Calu3 (cell line): ENCODE results near the gene BICRAL. TPM values are rescaled to one million over a fixed set of nuclear protein-coding genes. Genes with fewer than 3 reads are reported as not detected.
"Not testable (repeated sequence)": the region's sequence is repeated elsewhere in the genome, so short reads cannot be mapped to it uniquely, and the experiment has no call there.

ENCODE experiments used
- BruUV-seq: library from RNA; stranded (reverse); fragments of 400-500 nt; replicated peaks from 2 replicates; lab custom pipeline; 2021; lab: Mats Ljungman, UMichigan
- CTCF ChIA-PET: fragments of 300-600 bp; sonication (Branson Sonifier 250); formaldehyde crosslinking; loops from one replicate; lab custom pipeline; 2022; ENCODE audit warnings: antibody characterized with exemption; lab: Charles Lee
- DNase-seq: peaks from one replicate; pipeline ENCODE4 v3.0.0; 2022
- H3K27ac Mint-ChIP-seq: one replicate; pipeline ENCODE4 v1.8.0; 2022; ENCODE audit warnings: mixed read lengths; ENCODE audit not compliant: unreplicated experiment
- H3K27me3 Mint-ChIP-seq: one replicate; pipeline ENCODE4 v1.8.0; 2022; ENCODE audit warnings: mixed read lengths; ENCODE audit not compliant: unreplicated experiment
- H3K36me3 Mint-ChIP-seq: one replicate; pipeline ENCODE4 v1.8.0; 2022; ENCODE audit warnings: mild to moderate bottlenecking, moderate library complexity, mixed read lengths; ENCODE audit not compliant: insufficient read depth, unreplicated experiment
- H3K4me1 Mint-ChIP-seq: one replicate; pipeline ENCODE4 v1.8.0; 2022; ENCODE audit warnings: mild to moderate bottlenecking, low read depth, mixed read lengths; ENCODE audit not compliant: unreplicated experiment
- H3K4me3 Mint-ChIP-seq: one replicate; pipeline ENCODE4 v1.8.0; 2022; ENCODE audit warnings: mild to moderate bottlenecking, low read depth, moderate library complexity, mixed read lengths; ENCODE audit not compliant: unreplicated experiment
- H3K9me3 Mint-ChIP-seq: one replicate; pipeline ENCODE4 v1.8.0; 2022; ENCODE audit warnings: low read depth, mixed read lengths; ENCODE audit not compliant: unreplicated experiment
- intact Hi-C: fragments of 100-400 bp; cut with micrococcal nuclease; formaldehyde crosslinking; loops from one replicate; pipeline ENCODE4 v1.10.0; 2022; ENCODE audit not compliant: unreplicated experiment
- total RNA-seq: library from RNA; stranded (reverse); gene quantifications from 2 replicates; pipeline ENCODE4 v1.2.3, GENCODE V29; 2022
- TF ChIP-seq, protein P1 (sequence below): fragments of 200-600 bp; IDR thresholded peaks from one replicate; pipeline ENCODE4 v1.8.0; 2022; ENCODE audit warnings: antibody characterized with exemption; ENCODE audit not compliant: unreplicated experiment

Gene BICRAL
- total RNA-seq, 1 experiment from 2014 or later = 19.2 TPM

- TF ChIP-seq, protein P1, sequence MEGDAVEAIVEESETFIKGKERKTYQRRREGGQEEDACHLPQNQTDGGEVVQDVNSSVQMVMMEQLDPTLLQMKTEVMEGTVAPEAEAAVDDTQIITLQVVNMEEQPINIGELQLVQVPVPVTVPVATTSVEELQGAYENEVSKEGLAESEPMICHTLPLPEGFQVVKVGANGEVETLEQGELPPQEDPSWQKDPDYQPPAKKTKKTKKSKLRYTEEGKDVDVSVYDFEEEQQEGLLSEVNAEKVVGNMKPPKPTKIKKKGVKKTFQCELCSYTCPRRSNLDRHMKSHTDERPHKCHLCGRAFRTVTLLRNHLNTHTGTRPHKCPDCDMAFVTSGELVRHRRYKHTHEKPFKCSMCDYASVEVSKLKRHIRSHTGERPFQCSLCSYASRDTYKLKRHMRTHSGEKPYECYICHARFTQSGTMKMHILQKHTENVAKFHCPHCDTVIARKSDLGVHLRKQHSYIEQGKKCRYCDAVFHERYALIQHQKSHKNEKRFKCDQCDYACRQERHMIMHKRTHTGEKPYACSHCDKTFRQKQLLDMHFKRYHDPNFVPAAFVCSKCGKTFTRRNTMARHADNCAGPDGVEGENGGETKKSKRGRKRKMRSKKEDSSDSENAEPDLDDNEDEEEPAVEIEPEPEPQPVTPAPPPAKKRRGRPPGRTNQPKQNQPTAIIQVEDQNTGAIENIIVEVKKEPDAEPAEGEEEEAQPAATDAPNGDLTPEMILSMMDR = no peak
- no peak for DNase-seq
These were observed 109.4 kb downstream of the BICRAL start for GRCh38 chr6:42891199-42891722.

GRCh38 chr6:42894041-42894828 is 112.4 kb downstream of the BICRAL start:
- H3K4me3 Mint-ChIP-seq, H3K9me3 Mint-ChIP-seq, H3K27me3 Mint-ChIP-seq, BruUV-seq, DNase-seq, CTCF ChIA-PET, H3K27ac Mint-ChIP-seq, intact Hi-C loops: not testable (repeated sequence)
- Mint-ChIP-seq H3K4me1 (peaks cover 23% of the 10 kb centered on the region), H3K36me3 (peaks cover 22% of the 10 kb centered on the region)

More at GRCh38 chr6:42891199-42891722, 109.4 kb downstream of the BICRAL start:
- no peaks in the 10 kb centered on the region for H3K27me3 Mint-ChIP-seq
- CTCF ChIA-PET = interaction anchor here (0.6 to 1.0 kb wide), 4 partner anchors 10 to 1328 kb away, joined by 3 to 7 read pairs (median 5); partner anchors contain the start of gene RPL7L1
- intact Hi-C loops = no loop called here
- peak overlapping the region; percentile 91 for H3K27ac Mint-ChIP-seq
- H3K9me3 Mint-ChIP-seq = no peaks in the 10 kb centered on the region
- BruUV-seq = no TSS peak
- H3K4me3 Mint-ChIP-seq = peak overlapping the region; percentile 95
- H3K4me1 Mint-ChIP-seq = peaks cover 23% of the 10 kb centered on the region
- H3K36me3 Mint-ChIP-seq = peaks cover 44% of the 10 kb centered on the region

DNA sequence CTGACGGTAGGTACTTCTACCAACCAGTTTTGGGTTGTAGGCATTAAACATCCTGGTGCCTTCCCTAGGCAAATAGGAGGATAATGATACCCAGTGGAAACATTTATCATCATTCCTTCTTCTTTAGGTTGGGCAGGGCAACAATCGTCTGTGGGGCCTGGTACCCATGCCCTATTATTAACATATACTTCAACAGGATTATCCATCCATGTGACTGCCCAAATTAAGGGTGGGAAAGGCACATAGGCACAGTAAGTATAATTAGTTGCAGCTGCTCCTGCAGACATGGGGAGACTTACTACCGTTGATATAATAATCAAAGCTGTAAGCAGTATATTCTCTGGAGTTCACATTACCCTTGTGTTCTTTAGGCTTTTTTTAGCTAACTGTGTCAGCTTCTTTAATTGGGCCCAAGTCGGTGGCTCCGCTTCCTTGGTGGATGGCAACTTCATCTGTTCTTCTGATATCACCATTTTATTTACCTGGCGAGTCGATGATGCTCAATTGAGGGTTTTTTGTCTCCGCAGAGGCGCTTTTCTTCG is 114.4 kb downstream of the BICRAL start:
- BruUV-seq = no TSS peak
- Mint-ChIP-seq H3K27ac (no peak overlapping the region), H3K27me3 (peaks cover 2% of the 10 kb centered on the region), H3K4me3 (no peak overlapping the region), H3K9me3 (no peaks in the 10 kb centered on the region), H3K36me3 (peaks cover 2% of the 10 kb centered on the region), H3K4me1 (peaks cover 19% of the 10 kb centered on the region)
- TF ChIP-seq, protein P1 = no peak
- intact Hi-C loops = no loop called here
- CTCF ChIA-PET = interaction anchor here (1.0 kb wide), 1 partner anchor 257 kb away, joined by 3 read pairs; no protein-coding TSS in a partner anchor
- DNase-seq = no peak

DNA sequence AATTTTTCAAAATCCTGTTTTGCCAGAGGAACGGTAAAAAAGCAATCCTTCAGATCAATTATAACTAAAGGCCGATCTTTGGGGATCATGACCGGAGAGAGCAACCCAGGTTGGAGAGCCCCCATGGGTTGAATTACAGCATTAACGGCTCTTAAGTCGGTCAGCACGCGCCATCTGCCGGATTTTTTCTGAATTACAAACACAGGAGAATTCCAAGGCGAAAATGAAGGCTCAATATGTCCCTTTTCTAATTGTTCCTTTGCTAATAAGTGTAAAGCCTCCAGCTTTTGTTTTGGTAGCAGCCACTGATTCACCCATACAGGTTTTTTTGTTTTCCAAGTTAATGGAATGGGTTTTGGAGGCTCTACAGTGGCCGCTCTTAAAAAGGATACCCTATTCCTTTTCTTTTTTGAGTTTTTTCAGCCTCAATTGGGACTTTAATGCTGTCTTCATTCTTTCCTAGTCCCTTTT is 117.1 kb downstream of the BICRAL start:
- no peaks in the 10 kb centered on the region for H3K9me3 Mint-ChIP-seq
- CTCF ChIA-PET = interaction anchor here (0.5 to 1.0 kb wide), 2 partner anchors 201 to 237 kb away, joined by 3 read pairs; no protein-coding TSS in a partner anchor
- intact Hi-C loops = loop anchor here (2.0 kb wide), 1 partner anchor 238 kb away; no protein-coding TSS in a partner anchor
- DNase-seq = peak; percentile 86
- no TSS peak for BruUV-seq
- H3K4me1 Mint-ChIP-seq = peaks cover 26% of the 10 kb centered on the region
- no peak overlapping the region for H3K27ac Mint-ChIP-seq
- no peaks in the 10 kb centered on the region for H3K36me3 Mint-ChIP-seq
- TF ChIP-seq, protein P1 = peak; percentile 91
- no peak overlapping the region for H3K4me3 Mint-ChIP-seq
- peaks cover 11% of the 10 kb centered on the region for H3K27me3 Mint-ChIP-seq
